Measurements from ENCODE around the gene WDR33.
"Not testable (repeated sequence)": the region's sequence is repeated elsewhere in the genome, so short reads cannot be mapped to it uniquely, and the experiment has no call there.

The WDR33 gene

DNA sequence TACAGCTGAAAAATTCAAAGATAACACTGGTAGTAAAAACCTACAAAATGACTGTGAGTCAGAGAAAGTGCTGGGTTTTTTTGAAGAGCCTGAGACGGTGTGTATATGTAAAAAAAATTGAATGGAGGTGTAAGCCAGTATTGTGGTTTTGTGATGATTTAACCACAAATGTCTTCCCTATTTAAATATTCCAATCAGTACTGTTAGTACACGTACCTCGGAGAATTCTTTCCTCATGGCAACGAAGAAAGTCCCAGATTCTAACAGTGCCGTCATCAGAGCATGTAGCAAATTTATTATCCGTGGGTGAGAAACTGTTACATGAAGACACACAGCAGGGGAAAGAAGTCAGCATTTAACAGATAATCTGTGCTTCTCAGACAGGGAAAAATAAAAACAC is 48.1 kb downstream of the WDR33 start:
- DNase-seq (ENCODE audit: low read depth): no peak

DNA sequence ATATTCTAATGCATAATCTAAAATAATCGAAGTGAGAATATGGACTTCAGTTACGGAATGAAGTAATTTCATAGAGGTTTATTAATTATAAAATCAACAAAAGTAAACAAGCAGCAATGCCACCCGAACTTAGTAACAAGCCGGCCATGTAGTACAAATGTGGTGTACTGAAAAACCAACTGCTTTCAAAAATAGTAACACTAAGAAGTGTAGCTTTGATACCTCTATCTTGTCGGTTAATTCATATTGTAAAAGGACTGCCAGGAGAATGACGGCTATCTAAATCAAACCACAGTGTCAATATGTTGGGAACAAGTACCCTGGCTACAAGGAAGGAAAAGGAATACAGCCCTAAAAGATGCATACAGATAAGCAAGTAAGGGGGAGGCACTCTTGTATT is 48.5 kb downstream of the WDR33 start:
- DNase-seq (ENCODE audit: low read depth): no peak

- DNase-seq (ENCODE audit: low read depth): no peak
These were observed 51.0 kb downstream of the WDR33 start for GRCh38 chr2:127759931-127760330.

DNA sequence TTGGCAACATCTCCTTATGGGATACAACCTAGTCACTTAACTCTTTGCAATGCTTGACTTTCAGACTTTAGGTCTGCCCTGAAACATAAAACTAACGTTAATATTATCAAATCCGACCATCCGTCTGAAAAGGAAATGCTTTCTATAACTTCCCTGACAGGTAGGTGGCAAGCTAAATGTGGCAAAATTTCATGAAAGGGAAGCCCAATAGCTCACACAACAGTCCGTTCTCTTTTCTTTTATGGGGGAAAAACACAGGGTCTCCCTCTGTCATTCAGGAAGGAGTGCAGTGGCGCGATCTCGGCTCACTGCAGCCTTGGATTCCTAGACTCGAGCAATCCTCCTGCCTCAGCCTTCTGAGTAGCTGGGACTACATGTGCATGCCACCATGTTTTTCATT is 56.8 kb downstream of the WDR33 start:
- no peak for DNase-seq (ENCODE audit: low read depth)

- no peak for DNase-seq (ENCODE audit: low read depth)
These were observed 57.6 kb downstream of the WDR33 start for GRCh38 chr2:127753374-127753773.

DNA sequence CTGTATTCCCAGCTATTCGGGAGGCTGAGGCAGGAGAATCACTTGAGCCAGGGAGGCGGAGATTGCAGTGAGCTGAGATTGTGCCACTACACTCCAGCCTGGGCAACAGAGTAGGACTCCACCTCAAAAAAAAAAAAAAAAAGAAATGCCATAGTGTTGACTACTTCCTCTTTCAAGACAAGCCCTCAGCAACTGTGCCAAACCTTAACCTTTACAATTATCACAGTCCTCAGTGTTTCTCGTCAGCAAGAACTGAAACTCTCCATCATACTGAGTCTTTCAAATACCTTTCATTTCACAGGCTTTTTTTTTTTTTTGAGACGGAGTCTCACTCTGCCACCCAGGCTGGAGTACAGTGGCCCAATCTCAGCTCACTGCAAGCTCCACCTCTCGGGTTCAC is 61.4 kb downstream of the WDR33 start:
- not testable (repeated sequence) for DNase-seq (ENCODE audit: low read depth)

DNA sequence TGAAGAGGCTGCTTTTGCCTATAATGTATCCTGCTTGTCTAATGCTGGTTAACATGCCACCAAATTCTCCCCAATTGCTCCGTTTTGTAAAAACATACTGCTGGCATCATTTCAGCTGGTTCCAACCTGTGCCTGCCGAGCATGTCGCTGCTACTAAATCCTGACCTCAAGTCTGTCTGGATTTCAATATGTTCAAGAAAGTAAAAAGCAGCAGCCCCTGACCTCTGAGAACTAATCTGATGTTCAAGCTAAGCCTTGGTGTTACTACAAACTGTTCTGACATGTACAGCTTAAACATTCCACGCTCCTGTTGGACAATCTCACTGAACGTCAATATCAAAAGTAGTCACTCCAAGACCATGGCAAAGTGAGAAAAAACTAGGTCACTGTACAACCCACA is 63.4 kb downstream of the WDR33 start:
- DNase-seq (ENCODE audit: low read depth): no peak

GRCh38 chr2:127743477-127744026 is 67.4 kb downstream of the WDR33 start:
- DNase-seq (ENCODE audit: low read depth): no peak

DNA sequence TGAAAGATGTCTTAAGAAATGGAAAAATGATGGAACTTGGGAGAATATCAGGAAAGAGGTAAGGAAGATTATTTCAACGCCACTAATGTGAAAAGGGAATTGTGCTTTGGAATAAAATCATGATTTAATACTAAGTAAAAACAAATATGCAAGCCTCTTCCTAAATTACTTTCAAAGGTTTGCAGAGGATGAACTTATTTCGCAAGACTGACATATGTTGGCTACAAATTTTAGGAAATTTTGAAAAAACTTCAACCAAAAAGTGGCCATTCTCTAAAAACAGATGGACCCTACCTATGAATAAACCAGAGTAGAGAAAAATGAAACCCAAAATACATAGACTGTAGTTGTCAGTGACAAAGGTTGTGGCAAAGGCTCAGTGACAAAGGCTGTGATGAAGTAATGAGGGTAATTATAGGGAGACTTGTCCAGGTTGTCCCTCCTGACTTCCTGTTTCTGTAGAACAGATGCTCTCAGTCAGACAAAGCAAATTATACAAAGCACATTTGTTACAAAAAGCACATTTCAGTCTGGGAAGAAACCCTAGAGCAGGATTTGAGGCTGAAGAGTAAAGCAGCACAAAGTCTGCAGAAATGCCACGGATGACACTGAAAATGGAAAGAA is 70.2 kb downstream of the WDR33 start:
- no peak for DNase-seq (ENCODE audit: low read depth)

- no peak for DNase-seq (ENCODE audit: low read depth)
These were observed 71.2 kb downstream of the WDR33 start for GRCh38 chr2:127739800-127740199.

- no peak for DNase-seq (ENCODE audit: low read depth)
These were observed 73.1 kb downstream of the WDR33 start for GRCh38 chr2:127737892-127738291.

DNA sequence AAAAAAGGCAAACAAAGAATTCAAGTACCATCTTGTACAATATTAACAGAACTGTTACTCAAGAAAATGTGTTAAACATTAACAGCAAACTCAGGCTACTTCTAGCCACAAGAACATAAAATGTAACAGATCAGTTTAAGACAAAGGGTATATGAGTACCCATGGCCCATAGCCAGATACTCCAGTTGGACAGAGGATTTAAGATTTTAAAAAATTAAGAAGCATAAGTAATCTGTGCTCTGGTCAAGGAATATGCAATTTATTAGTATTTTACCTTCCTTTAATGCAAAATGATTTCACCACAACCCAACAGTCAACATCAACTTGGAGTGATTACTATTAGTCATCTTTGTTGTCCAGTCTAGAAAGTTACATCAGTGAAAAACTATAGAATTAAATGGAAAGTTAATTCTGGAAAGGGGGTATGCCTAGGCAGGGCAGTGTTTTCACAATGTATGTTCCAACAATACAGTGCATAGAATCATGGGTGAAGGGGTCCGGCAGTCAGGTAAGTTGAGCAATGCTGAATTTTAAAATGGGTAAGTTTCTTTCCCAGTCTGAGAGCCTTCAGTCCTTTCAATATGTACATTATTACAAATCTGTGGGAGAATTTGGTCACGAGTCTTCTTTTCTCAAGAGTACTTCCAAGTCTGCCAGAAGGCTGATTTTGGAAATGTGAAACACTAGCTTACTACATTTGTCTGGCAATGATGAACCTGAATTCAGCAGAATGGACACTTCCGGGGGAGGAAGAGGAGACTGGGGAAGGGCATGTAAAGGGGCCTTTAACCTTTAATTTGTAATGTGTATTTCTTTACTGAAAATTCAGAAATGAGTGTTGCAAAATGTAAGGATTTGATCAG is 75.2 kb downstream of the WDR33 start:
- no peak for DNase-seq (ENCODE audit: low read depth)

- no peak for DNase-seq (ENCODE audit: low read depth)
These were observed 75.9 kb downstream of the WDR33 start for GRCh38 chr2:127735044-127735443.

- no peak for DNase-seq (ENCODE audit: low read depth)
These were observed 77.0 kb downstream of the WDR33 start for GRCh38 chr2:127733816-127734537.

- no peak for DNase-seq (ENCODE audit: low read depth)
These were observed 77.7 kb downstream of the WDR33 start for GRCh38 chr2:127733113-127733815.

DNA sequence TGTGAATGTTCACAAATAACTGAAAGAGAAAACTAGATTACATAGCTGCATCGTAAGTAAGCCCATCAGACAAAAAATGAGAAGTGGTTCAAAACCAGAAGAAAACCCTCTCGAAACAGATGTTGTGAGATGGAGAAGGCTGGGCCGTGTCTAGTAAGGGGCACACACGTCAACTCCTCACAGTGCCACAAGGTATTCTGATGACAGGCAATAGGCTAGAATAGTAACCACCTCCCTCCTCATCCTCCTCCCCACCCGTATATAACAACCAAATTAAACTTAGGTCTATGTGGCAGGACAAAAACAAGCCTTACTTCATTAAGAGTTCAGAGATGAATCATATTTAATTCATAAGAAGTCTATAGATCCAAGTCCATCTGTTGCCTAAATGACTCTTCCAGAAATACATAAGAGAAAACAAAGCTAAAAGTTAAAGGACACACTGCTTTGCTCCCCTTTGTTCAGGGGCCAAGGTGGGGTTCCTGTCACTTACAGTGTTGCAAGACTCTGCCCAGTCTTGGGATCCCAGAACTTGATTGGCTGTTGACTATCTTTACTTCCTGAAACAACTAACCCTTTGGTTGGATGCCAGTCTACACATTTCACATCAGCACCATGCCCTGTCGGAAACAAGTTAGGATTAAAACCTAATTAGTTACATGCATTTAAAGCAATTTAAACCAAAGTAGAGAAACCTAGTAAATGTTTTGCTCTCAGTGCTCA is 84.7 kb downstream of the WDR33 start:
- no peak for DNase-seq (ENCODE audit: low read depth)

DNA sequence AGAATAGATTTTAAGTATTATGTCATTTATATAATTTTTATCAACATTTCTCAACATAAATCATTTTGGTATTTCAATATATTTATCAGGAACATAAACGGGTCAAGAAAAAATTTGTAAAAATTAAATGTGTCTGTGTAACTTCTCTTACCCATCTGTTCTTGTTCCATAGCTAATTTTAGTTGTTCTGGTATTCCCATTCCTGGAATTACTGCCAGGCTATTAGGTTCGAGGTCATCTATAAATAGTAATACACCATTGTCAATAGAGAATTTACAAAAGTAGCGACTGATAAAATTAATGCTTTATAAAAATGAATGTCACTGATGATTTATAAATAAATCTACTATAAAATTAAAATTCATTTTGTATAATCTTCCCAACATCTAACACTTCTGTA is 88.2 kb downstream of the WDR33 start:
- no peak for DNase-seq (ENCODE audit: low read depth)

DNA sequence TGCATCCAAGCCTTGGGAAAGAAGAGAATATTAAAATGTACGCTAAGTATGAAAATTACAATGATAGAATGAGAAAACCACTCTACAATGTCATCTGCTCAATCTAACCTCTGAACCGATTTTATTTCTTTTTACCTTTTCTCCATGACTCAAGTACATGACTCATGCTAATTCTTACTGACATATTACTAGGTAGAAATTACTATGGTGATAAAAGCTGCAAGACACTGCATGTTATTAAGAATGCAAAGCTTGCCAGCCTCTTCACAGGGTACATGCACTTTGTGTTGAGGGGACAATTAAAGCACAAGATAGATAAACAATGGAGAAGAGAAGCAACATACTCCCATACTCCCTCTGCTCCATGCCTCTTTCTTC is 89.0 kb downstream of the WDR33 start:
- no peak for DNase-seq (ENCODE audit: low read depth)

DNA sequence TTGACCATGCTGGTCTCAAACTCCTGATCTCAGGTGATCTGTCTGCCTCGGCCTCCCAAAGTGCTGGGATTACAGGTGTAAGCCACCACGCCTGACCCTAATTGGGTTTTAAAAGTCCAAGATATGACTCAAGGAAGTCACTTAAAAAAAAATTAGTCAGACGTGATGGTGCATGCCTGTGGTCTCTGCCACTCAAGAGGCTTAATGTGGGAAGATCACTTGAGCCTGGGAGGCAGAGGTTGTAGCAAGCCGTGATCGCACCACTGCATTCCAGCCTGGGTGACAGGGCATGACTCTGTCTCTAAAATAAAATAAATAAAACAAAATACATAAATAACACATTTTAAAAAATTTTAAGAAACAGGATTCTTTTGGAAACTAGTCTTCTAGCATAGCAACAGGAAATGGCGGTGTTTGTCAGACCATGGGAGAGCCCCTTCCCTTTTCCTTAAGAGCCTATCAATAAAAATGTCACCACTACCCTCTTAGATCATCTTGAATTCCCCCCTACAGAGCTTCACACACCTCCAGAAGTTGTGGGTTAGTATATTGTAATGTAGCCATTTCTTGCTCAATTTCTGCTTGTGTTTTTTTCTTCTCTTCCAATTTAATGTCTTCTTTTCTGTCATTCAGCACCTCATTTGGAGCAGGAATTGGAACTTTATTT is 89.5 kb downstream of the WDR33 start:
- DNase-seq (ENCODE audit: low read depth): no peak

DNA sequence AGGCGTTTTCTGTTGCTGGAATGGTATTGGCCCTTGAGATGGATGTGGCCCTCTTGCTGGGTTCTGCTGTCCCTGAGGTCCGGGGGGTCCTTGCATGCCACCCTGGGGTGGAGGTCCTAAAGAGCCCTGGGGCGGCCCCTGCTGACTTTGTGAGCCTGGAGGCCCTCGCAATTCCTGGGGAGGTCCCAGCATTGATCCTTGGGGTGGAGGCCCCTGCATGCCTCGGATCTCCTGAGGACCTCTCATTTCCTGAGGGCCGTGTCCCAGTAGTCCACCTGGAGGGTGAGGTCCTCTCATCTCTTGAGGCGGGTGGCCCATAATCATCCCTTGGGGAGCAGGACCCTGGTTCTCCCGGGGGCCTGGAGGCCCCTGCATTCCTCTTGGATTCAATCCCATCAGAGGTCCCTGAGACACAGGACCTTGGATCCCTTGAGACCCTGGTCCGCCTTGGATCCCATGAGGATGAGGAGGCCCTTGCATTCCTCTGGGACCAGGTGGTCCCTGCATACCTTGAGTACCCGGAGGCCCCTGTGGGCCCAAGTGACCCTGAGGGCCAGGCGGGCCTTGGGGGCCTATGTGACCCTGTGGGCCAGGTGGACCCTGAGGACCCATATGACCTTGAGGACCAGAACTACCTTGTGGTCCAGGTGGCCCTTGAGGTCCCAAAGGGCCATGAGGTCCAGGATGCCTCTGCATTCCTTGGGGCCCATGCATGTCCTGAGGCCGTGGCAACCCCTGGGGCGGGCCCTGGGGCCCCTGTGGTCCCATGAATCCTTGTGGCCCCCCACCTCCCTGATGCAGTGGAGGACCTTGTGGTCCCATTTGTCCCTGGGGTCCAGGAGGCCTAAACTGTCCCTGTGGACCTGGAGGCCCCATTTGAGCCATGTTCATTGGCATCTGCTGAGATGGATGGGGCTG is 91.4 kb downstream of the WDR33 start:
- DNase-seq (ENCODE audit: low read depth): no peak

All from activated T-helper 1 cell treated with Interleukin-2 at 50 U/mL for 16 hours (primary cell).